ENCODE results near the gene RPL18A.

The RPL18A gene

GRCh38 chr19:17910791-17911360, 51.2 kb downstream of the RPL18A start:
- DNase-seq = no peak

Data from fibroblast of skin of abdomen (primary cell).